H1 (cell line): ENCODE data around the gene KRT32. TPM values are rescaled to one million over a fixed set of nuclear protein-coding genes. Genes with fewer than 3 reads are reported as not detected.

Source experiments
- CTCF ChIA-PET: fragments of 300-600 bp; sonication (Branson Sonifier 250); formaldehyde crosslinking; loops from one replicate; lab custom pipeline; 2021; ENCODE audit not compliant: partially characterized antibody; lab: Charles Lee
- POLR2A ChIA-PET: fragments of 300-600 bp; sonication (Branson Sonifier 250); formaldehyde crosslinking; loops from one replicate; lab custom pipeline; 2021; ENCODE audit warnings: inconsistent platforms; ENCODE audit not compliant: partially characterized antibody; lab: Charles Lee
- DNase-seq, 2 experiments: peaks; one replicate each; pipeline versions ENCODE4 v3.0.0 to v3.0.0-alpha.2; 2010 to 2022; ENCODE audit warnings: low spot score in 2 of 2, low read depth in 1 of 2, mixed read lengths in 1 of 2
- FAIRE-seq: peaks from 2 replicates; lab custom pipeline; 2011; peaks lifted over from hg19 to GRCh38; lab: Jason Lieb, UNC
- H2AFZ ChIP-seq: 2 replicates; pipeline ENCODE4 v1.8.1; 2012; ENCODE audit warnings: low read length, inconsistent platforms
- H2AK5ac ChIP-seq: 2 replicates; pipeline ENCODE4 v1.6.1; 2013; ENCODE audit warnings: low read depth, low read length
- H2BK120ac ChIP-seq: replicated peaks from 2 replicates; pipeline ENCODE3; 2013; ENCODE audit warnings: low read depth, low read length, inconsistent platforms
- H2BK12ac ChIP-seq: 2 replicates; pipeline ENCODE4 v1.6.1; 2013; ENCODE audit warnings: low read depth, low read length
- H2BK15ac ChIP-seq: 2 replicates; pipeline ENCODE4 v1.6.1; 2013; ENCODE audit warnings: low read length
- H2BK20ac ChIP-seq: 2 replicates; pipeline ENCODE4 v1.6.1; 2013; ENCODE audit warnings: low read length
- H2BK5ac ChIP-seq: 2 replicates; pipeline ENCODE4 v1.6.1; 2013; ENCODE audit warnings: low read depth, low read length
- H3K14ac ChIP-seq: 2 replicates; pipeline ENCODE4 v1.6.1; 2013; ENCODE audit warnings: inconsistent platforms; ENCODE audit not compliant: insufficient read length
- H3K18ac ChIP-seq: 2 replicates; pipeline ENCODE4 v1.6.1; 2013; ENCODE audit warnings: low read length; ENCODE audit errors: extremely low read depth
- H3K23ac ChIP-seq: 2 replicates; pipeline ENCODE4 v1.6.1; 2013; ENCODE audit warnings: inconsistent platforms; ENCODE audit not compliant: insufficient read length
- H3K23me2 ChIP-seq: 2 replicates; pipeline ENCODE4 v1.6.1; 2013; ENCODE audit warnings: low read depth, low read length
- H3K27ac ChIP-seq: 2 replicates; pipeline ENCODE4 v1.6.1; 2011; ENCODE audit warnings: low read depth, low read length, inconsistent platforms
- H3K27me3 ChIP-seq, 4 experiments: replicated peaks in 1 of 4; 1 replicate in 1 of 4; 2 replicates in 3 of 4; pipeline versions ENCODE4 v1.6.1 to v1.8.1; 2011 to 2013; ENCODE audit warnings: low read length in 3 of 4, mild to moderate bottlenecking in 3 of 4, inconsistent platforms in 2 of 4, mixed read lengths in 2 of 4, moderate library complexity in 1 of 4; ENCODE audit not compliant: control insufficient read depth in 3 of 4, insufficient read depth in 3 of 4; ENCODE audit errors: extremely low read depth in 1 of 4
- H3K36me3 ChIP-seq, 4 experiments: 2 replicates each; pipeline versions ENCODE4 v1.6.1 to v1.8.1; 2011 to 2013; ENCODE audit warnings: mild to moderate bottlenecking in 4 of 4, low read length in 3 of 4, moderate library complexity in 2 of 4, control low read depth in 1 of 4, inconsistent platforms in 1 of 4; ENCODE audit not compliant: insufficient read depth in 4 of 4, control insufficient read depth in 2 of 4
- H3K4ac ChIP-seq: replicated peaks from 2 replicates; pipeline ENCODE3; 2013; ENCODE audit warnings: low read length, low read depth, mixed read lengths, inconsistent platforms; ENCODE audit not compliant: insufficient read length
- H3K4me1 ChIP-seq, 4 experiments: replicated peaks in 1 of 4; 1 replicate in 1 of 4; 2 replicates in 3 of 4; pipeline versions ENCODE4 v1.6.1 to v1.8.1; 2011 to 2013; ENCODE audit warnings: low read length in 3 of 4, inconsistent platforms in 2 of 4, mixed read lengths in 1 of 4; ENCODE audit not compliant: insufficient read depth in 4 of 4, control insufficient read depth in 3 of 4
- H3K4me2 ChIP-seq, 2 experiments: 2 replicates each; pipeline versions ENCODE4 v1.6.1 to v1.8.1; 2011 to 2013; ENCODE audit warnings: low read depth in 2 of 2, low read length in 2 of 2, control low read depth in 1 of 2, inconsistent platforms in 1 of 2, mild to moderate bottlenecking in 1 of 2; ENCODE audit not compliant: insufficient read depth in 1 of 2
- H3K4me3 ChIP-seq, 4 experiments: fragments of 200-600, 300-600 bp in 1 of 4; sonication (generic), shearing (Covaris generic), sonication (Bioruptor Twin) in 1 of 4; 2 replicates each; pipeline versions ENCODE4 v1.5.1 to v1.8.1; 2011 to 2016; ENCODE audit warnings: low read length in 4 of 4, low read depth in 3 of 4, control low read depth in 2 of 4, inconsistent platforms in 2 of 4, mild to moderate bottlenecking in 2 of 4, mixed read lengths in 1 of 4, moderate library complexity in 1 of 4; ENCODE audit not compliant: insufficient read depth in 2 of 4; ENCODE audit errors: extremely low read depth in 1 of 4
- H3K56ac ChIP-seq: replicated peaks from 2 replicates; pipeline ENCODE3; 2013; ENCODE audit warnings: low read depth, mild to moderate bottlenecking, mixed read lengths, low read length, inconsistent platforms; ENCODE audit not compliant: insufficient read length
- H3K79me1 ChIP-seq: 2 replicates; pipeline ENCODE4 v1.6.1; 2013; ENCODE audit warnings: low read depth, low read length, control low read depth
- H3K79me2 ChIP-seq, 2 experiments: 2 replicates each; pipeline versions ENCODE4 v1.6.1 to v1.8.1; 2012 to 2013; ENCODE audit warnings: low read length in 2 of 2, mild to moderate bottlenecking in 2 of 2, inconsistent platforms in 1 of 2; ENCODE audit not compliant: insufficient read depth in 2 of 2, control insufficient read depth in 1 of 2
- H3K9ac ChIP-seq, 4 experiments: replicated peaks in 1 of 4; 1 replicate in 1 of 4; 2 replicates in 3 of 4; pipeline versions ENCODE4 v1.6.1 to v1.8.1; 2011 to 2013; ENCODE audit warnings: low read depth in 3 of 4, low read length in 3 of 4, control low read depth in 2 of 4, mild to moderate bottlenecking in 2 of 4, moderate library complexity in 2 of 4, inconsistent platforms in 1 of 4; ENCODE audit errors: extremely low read depth in 1 of 4
- H3K9me3 ChIP-seq, 2 experiments: 2 replicates each; pipeline versions ENCODE4 v1.6.1 to v1.8.1; 2012 to 2013; ENCODE audit warnings: mild to moderate bottlenecking in 2 of 2, moderate library complexity in 2 of 2, control low read depth in 1 of 2, inconsistent platforms in 1 of 2, low read depth in 1 of 2, low read length in 1 of 2, mixed read lengths in 1 of 2; ENCODE audit not compliant: insufficient read depth in 2 of 2
- H4K20me1 ChIP-seq, 2 experiments: replicated peaks in 1 of 2; 2 replicates each; pipeline versions ENCODE3 to v1.8.1; 2011 to 2013; ENCODE audit warnings: inconsistent platforms in 2 of 2, low read length in 2 of 2, mild to moderate bottlenecking in 1 of 2; ENCODE audit not compliant: insufficient read depth in 2 of 2, control insufficient read depth in 1 of 2
- H4K5ac ChIP-seq: 2 replicates; pipeline ENCODE4 v1.6.1; 2013; ENCODE audit warnings: low read length, low read depth, mixed read lengths, inconsistent platforms; ENCODE audit not compliant: insufficient read length
- H4K8ac ChIP-seq: 2 replicates; pipeline ENCODE4 v1.8.0; 2013; ENCODE audit warnings: mild to moderate bottlenecking, moderate library complexity, low read length, inconsistent platforms; ENCODE audit not compliant: insufficient read depth; ENCODE audit errors: extremely low read depth
- H4K91ac ChIP-seq: replicated peaks from 2 replicates; pipeline ENCODE3; 2013; ENCODE audit warnings: low read length, mixed read lengths, inconsistent platforms; ENCODE audit not compliant: insufficient read length
- ATF3 ChIP-seq: IDR thresholded peaks from 2 replicates; pipeline ENCODE4 v1.6.1; 2011; ENCODE audit warnings: low read depth, mild to moderate bottlenecking, low read length; ENCODE audit not compliant: insufficient read depth
- EP300 ChIP-seq, 2 experiments: IDR thresholded peaks; 1 replicate in 1 of 2; 2 replicates in 1 of 2; pipeline ENCODE4 v1.6.1; 2011 to 2012; ENCODE audit warnings: low read depth in 2 of 2, low read length in 2 of 2, mild to moderate bottlenecking in 2 of 2, borderline replicate concordance in 1 of 2, inconsistent platforms in 1 of 2, moderate library complexity in 1 of 2
- KDM1A ChIP-seq: fragments of 200-600, 300-600 bp; sonication (generic); IDR thresholded peaks from 2 replicates; pipeline ENCODE4 v1.7.1; 2016; ENCODE audit warnings: mild to moderate bottlenecking, low read length, borderline replicate concordance
- KDM4A ChIP-seq: IDR thresholded peaks from one replicate; pipeline ENCODE4 v1.7.1; 2012; ENCODE audit warnings: low read depth, mild to moderate bottlenecking, moderate library complexity, low read length, inconsistent platforms; ENCODE audit not compliant: severe bottlenecking
- POLR2A ChIP-seq, 2 experiments: IDR thresholded peaks; 1 replicate in 1 of 2; 2 replicates in 1 of 2; pipeline ENCODE4 v1.6.1; 2011; ENCODE audit warnings: low read depth in 2 of 2, low read length in 2 of 2, mild to moderate bottlenecking in 2 of 2; ENCODE audit errors: control extremely low read depth in 1 of 2
- SAP30 ChIP-seq: fragments of 300-600 bp; sonication (generic); IDR thresholded peaks from 2 replicates; pipeline ENCODE4 v1.7.1; 2012; ENCODE audit warnings: low read length, moderate library complexity, mild to moderate bottlenecking, inconsistent platforms; ENCODE audit not compliant: insufficient read depth, insufficient replicate concordance
- SP4 ChIP-seq: IDR thresholded peaks from 2 replicates; pipeline ENCODE4 v1.6.1; 2012; ENCODE audit warnings: low read length, inconsistent platforms
- SRF ChIP-seq: IDR thresholded peaks from 2 replicates; pipeline ENCODE4 v1.6.1; 2011; ENCODE audit warnings: mild to moderate bottlenecking, low read depth, low read length, moderate library complexity
- TAF1 ChIP-seq: IDR thresholded peaks from 2 replicates; pipeline ENCODE4 v1.6.1; 2011; ENCODE audit warnings: mild to moderate bottlenecking, low read depth, low read length
- WGBS, 2 experiments: shearing (Covaris generic) in 1 of 2; methylation state at CpG; one replicate each; pipeline versions ENCODE4 v1.1.6 to v1.1.7; 2013 to 2015; ENCODE audit warnings: low lambda C conversion rate in 2 of 2, mixed read lengths in 2 of 2, inconsistent platforms in 1 of 2, low coverage in 1 of 2, missing lambda C conversion rate in 1 of 2; ENCODE audit not compliant: insufficient replicate concordance in 2 of 2, insufficient coverage in 1 of 2, insufficient read length in 1 of 2; ENCODE audit errors: extremely low coverage in 1 of 2, missing lambda C conversion rate in 1 of 2; 5-methylcytosine and 5-hydroxymethylcytosine counted together
- polyA plus RNA-seq, 7 experiments: library from polyadenylated mRNA; depleted of rRNA in 3 of 7; stranded (reverse) in 5 of 7; unstranded in 2 of 7; fragments of >200 nt in 5 of 7; fragments of 200-250 nt in 2 of 7; gene quantifications; 1 replicate in 5 of 7; 2 replicates in 1 of 7; 4 replicates in 1 of 7; pipeline versions ENCODE4 v1.2.1 to v1.2.3, GENCODE V29; 2011 to 2013; ENCODE audit warnings: missing spikeins in 2 of 7, mixed read lengths in 2 of 7
- total RNA-seq: library from RNA; stranded (reverse); fragmentation: NEBNext Ultra II Directional; extraction: Animal tissue kit (Norgen Biotek cat#: 25700); gene quantifications from 2 replicates; pipeline ENCODE4 v1.2.1, GENCODE V29; 2021

The KRT32 gene
- total and polyA plus RNA-seq, 2 of the 8 experiments (the other 6 are each of a cell fraction or from before 2014, with no cell fraction given), result not detected

DNA sequence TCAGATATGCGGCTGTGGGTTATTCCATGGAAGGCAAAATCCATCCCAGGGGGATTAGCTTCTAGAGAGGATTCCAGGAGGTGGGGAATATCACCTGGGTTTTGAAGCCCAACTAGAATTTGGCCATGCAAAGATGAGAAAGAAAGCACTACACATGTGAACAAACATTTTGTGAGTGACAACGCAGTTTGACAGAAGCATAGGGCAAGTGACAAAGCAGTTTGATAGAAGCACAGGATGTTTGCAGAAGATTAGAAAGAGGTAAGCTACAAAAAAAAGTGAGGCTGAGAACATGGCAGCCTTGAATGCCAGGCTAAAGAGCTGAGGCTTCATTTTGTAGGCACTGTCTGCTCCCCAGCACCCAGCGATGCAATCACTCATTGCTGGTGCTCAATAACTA, 14.1 kb downstream of the KRT32 start:
- H4K8ac ChIP-seq, result no peak overlapping the region
- H3K14ac ChIP-seq, result no peak overlapping the region
- H3K18ac ChIP-seq, result no peak overlapping the region
- H3K23me2 ChIP-seq, result no peaks in the 10 kb centered on the region; the same call in 1 of the 2 replicates
- H3K36me3 ChIP-seq, result no peaks in the 10 kb centered on the region
- ChIA-PET CTCF (interaction anchor here (1.1 to 2.1 kb wide), 2 partner anchors 9 to 35 kb away, joined by 3 to 10 read pairs; no protein-coding TSS in a partner anchor), POLR2A (no interaction called here)
- H3K56ac ChIP-seq, result no peak overlapping the region
- no peak overlapping the region for H2BK20ac ChIP-seq
- H4K91ac ChIP-seq, result no peak overlapping the region
- no peak overlapping the region for H4K5ac ChIP-seq
- no peak overlapping the region for H2AFZ ChIP-seq
- TF ChIP-seq TAF1 (no peak), POLR2A (IDR thresholded peaks at IDR 0.05; ENCODE audit: control extremely low read depth in 1 of 2, low read depth in 2 of 2, low read length in 2 of 2) (no peak), SRF (no peak), SP4 (no peak), SAP30 (no peak), KDM4A (no peak), EP300 (IDR thresholded peaks at IDR 0.05; ENCODE audit: borderline replicate concordance in 1 of 2, low read depth in 2 of 2, low read length in 2 of 2) (no peak), ATF3 (no peak), KDM1A (no peak)
- no peaks in the 10 kb centered on the region for H4K20me1 ChIP-seq
- H3K9ac ChIP-seq, result no peak overlapping the region
- H3K79me1 ChIP-seq, result no peaks in the 10 kb centered on the region
- no peaks in the 10 kb centered on the region; a peak in 1 of 7 replicates for H3K4me1 ChIP-seq
- no peak overlapping the region for H3K27ac ChIP-seq
- no peak overlapping the region for H2BK5ac ChIP-seq
- H3K4me2 ChIP-seq, result no peak overlapping the region
- no peaks in the 10 kb centered on the region for H3K79me2 ChIP-seq
- H3K23ac ChIP-seq, result no peak overlapping the region
- no peak for DNase-seq
- H2BK120ac ChIP-seq, result no peak overlapping the region
- H3K27me3 ChIP-seq, result no peaks in the 10 kb centered on the region
- H2AK5ac ChIP-seq, result no peak overlapping the region
- no peak for FAIRE-seq
- H3K4ac ChIP-seq, result no peak overlapping the region
- 95% methylated on average over 3 of the region's 3 CpGs; no CpG with 5 or more reads in 1 of the 2 experiments for WGBS, 2 experiments
- peaks cover 3 to 9% of the 10 kb centered on the region in 2 experiments; a peak in 2 of 4 replicates for H3K9me3 ChIP-seq
- no peak overlapping the region for H3K4me3 ChIP-seq
- H2BK15ac ChIP-seq, result no peak overlapping the region
- H2BK12ac ChIP-seq, result no peak overlapping the region
